Mesothelial cell of epicardium (in vitro differentiated cells): Measurements from ENCODE around the gene ATM. TPM values are rescaled to one million over a fixed set of nuclear protein-coding genes. Genes with fewer than 3 reads are reported as not detected.

ENCODE experiments used
- DNase-seq, 2 experiments: peaks; one replicate each; pipeline ENCODE4 v3.0.0; 2021; ENCODE audit warnings: low spot score in 2 of 2; ENCODE audit not compliant: unreplicated experiment in 2 of 2
- H3K27ac Mint-ChIP-seq: 2 replicates; pipeline ENCODE4 v1.8.0; 2021; ENCODE audit warnings: mixed read lengths
- H3K27me3 Mint-ChIP-seq: 2 replicates; pipeline ENCODE4 v1.8.0; 2021; ENCODE audit warnings: low read depth, mixed read lengths
- H3K36me3 Mint-ChIP-seq: 2 replicates; pipeline ENCODE4 v1.8.0; 2021; ENCODE audit warnings: mixed read lengths
- H3K4me1 Mint-ChIP-seq: 2 replicates; pipeline ENCODE4 v1.8.0; 2021; ENCODE audit warnings: mixed read lengths
- H3K4me3 Mint-ChIP-seq: 2 replicates; pipeline ENCODE4 v1.8.0; 2021; ENCODE audit warnings: mild to moderate bottlenecking, moderate library complexity, mixed read lengths
- H3K9me3 Mint-ChIP-seq: 2 replicates; pipeline ENCODE4 v1.8.0; 2021; ENCODE audit warnings: mixed read lengths
- CTCF ChIP-seq: fragments of 200-600 bp; sonication (generic); IDR thresholded peaks from one replicate; pipeline ENCODE4 v1.5.0; 2021; ENCODE audit warnings: antibody characterized with exemption; ENCODE audit not compliant: unreplicated experiment
- total RNA-seq: library from RNA; stranded (reverse); gene quantifications from 3 replicates; pipeline ENCODE4 v1.2.1, GENCODE V29; 2021

ATM gene
- total RNA-seq, 1 donor from 2014 or later = 78.0 TPM

- no peaks in the 10 kb centered on the region for H3K27me3 Mint-ChIP-seq
- no peak for TF ChIP-seq CTCF
- peaks cover 32% of the 10 kb centered on the region for H3K4me1 Mint-ChIP-seq
- H3K36me3 Mint-ChIP-seq = peaks cover 1% of the 10 kb centered on the region
- no peaks in the 10 kb centered on the region for H3K9me3 Mint-ChIP-seq
- H3K27ac Mint-ChIP-seq = no peak overlapping the region
- no peak overlapping the region for H3K4me3 Mint-ChIP-seq
- DNase-seq = no peak
These were observed 682 bp downstream of the ATM start for GRCh38 chr11:108223348-108224149.

GRCh38 chr11:108224366-108224765 lies 1.5 kb downstream of the ATM start:
- no peak for TF ChIP-seq CTCF
- Mint-ChIP-seq H3K4me3 (no peak overlapping the region), H3K4me1 (peaks cover 35% of the 10 kb centered on the region), H3K9me3 (no peaks in the 10 kb centered on the region), H3K27me3 (no peaks in the 10 kb centered on the region), H3K27ac (peak overlapping the region; percentile 48), H3K36me3 (peaks cover 4% of the 10 kb centered on the region)
- DNase-seq = no peak

- H3K4me3 Mint-ChIP-seq = peak overlapping the region; percentile 10
- peaks cover 30% of the 10 kb centered on the region for H3K4me1 Mint-ChIP-seq
- peak overlapping the region; percentile 48 for H3K27ac Mint-ChIP-seq
- TF ChIP-seq CTCF = no peak
- H3K27me3 Mint-ChIP-seq = no peaks in the 10 kb centered on the region
- peaks cover 8% of the 10 kb centered on the region for H3K36me3 Mint-ChIP-seq
- no peak for DNase-seq
- no peaks in the 10 kb centered on the region for H3K9me3 Mint-ChIP-seq
These were observed 2.3 kb downstream of the ATM start for GRCh38 chr11:108224911-108225786.

GRCh38 chr11:108226036-108226435 lies 3.2 kb downstream of the ATM start:
- Mint-ChIP-seq H3K27me3 (no peaks in the 10 kb centered on the region), H3K4me3 (no peak overlapping the region), H3K27ac (peak overlapping the region; percentile 10), H3K36me3 (peaks cover 11% of the 10 kb centered on the region), H3K4me1 (peaks cover 22% of the 10 kb centered on the region), H3K9me3 (no peaks in the 10 kb centered on the region)
- TF ChIP-seq CTCF = no peak
- no peak for DNase-seq

- peaks cover 20% of the 10 kb centered on the region for H3K36me3 Mint-ChIP-seq
- no peak for DNase-seq
- peaks cover 12% of the 10 kb centered on the region for H3K4me1 Mint-ChIP-seq
- H3K9me3 Mint-ChIP-seq = no peaks in the 10 kb centered on the region
- no peak for TF ChIP-seq CTCF
- no peaks in the 10 kb centered on the region for H3K27me3 Mint-ChIP-seq
- H3K4me3 Mint-ChIP-seq = no peak overlapping the region
- peak overlapping the region; percentile 43 for H3K27ac Mint-ChIP-seq
These were observed 5.4 kb downstream of the ATM start for GRCh38 chr11:108228251-108228650.
